GM13977 (cell line): ENCODE data around the gene ATXN10.

Experiments
- DNase-seq: peaks from one replicate; pipeline ENCODE4 v3.0.0; 2012; ENCODE audit warnings: low spot score
- CTCF ChIP-seq: IDR thresholded peaks from 2 replicates; pipeline ENCODE4 v1.5.1; 2012; ENCODE audit warnings: mild to moderate bottlenecking, control low read depth; ENCODE audit not compliant: insufficient read depth; ENCODE audit errors: extremely low read depth, missing control alignments
- in situ Hi-C: fragments of 300-500 bp; cut with MboI; formaldehyde crosslinking; loops from one replicate; pipeline ENCODE4 v1.12.0; 2022; ENCODE audit warnings: low sequenced_read_pairs, low pct_unique_long_range_greater_than_20kb, mixed read lengths, inconsistent platforms; ENCODE audit not compliant: unreplicated experiment

Gene ATXN10

GRCh38 chr22:45859231-45860161, 187.9 kb downstream of the ATXN10 start:
- DNase-seq = no peak
- TF ChIP-seq CTCF = no peak
- in situ Hi-C loops = no loop called here

- no peak for TF ChIP-seq CTCF
- DNase-seq = no peak
- in situ Hi-C loops = no loop called here
Measured at GRCh38 chr22:45860201-45860600, 188.6 kb downstream of the ATXN10 start.

- in situ Hi-C loops = no loop called here
Measured at GRCh38 chr22:45861259-45861658, 189.6 kb downstream of the ATXN10 start.

GRCh38 chr22:45863981-45864751, 192.5 kb downstream of the ATXN10 start:
- peak; percentile 86 for DNase-seq
- peak; percentile 82 for TF ChIP-seq CTCF
- in situ Hi-C loops = no loop called here

More at GRCh38 chr22:45861259-45861658, 189.6 kb downstream of the ATXN10 start:
- DNase-seq = no peak
- no peak for TF ChIP-seq CTCF

- TF ChIP-seq CTCF = no peak
Measured at GRCh38 chr22:45864959-45865476, 193.4 kb downstream of the ATXN10 start.

GRCh38 chr22:45865561-45866125, 194.0 kb downstream of the ATXN10 start:
- TF ChIP-seq CTCF = no peak
- DNase-seq = no peak
- in situ Hi-C loops = no loop called here

More at GRCh38 chr22:45864959-45865476, 193.4 kb downstream of the ATXN10 start:
- in situ Hi-C loops = no loop called here
- DNase-seq = no peak
